HEK293 (cell line): Measurements from ENCODE around the gene ARX.

Experiments used
- CTCF ChIA-PET: fragments of 350-600 bp; formaldehyde crosslinking; extraction: SDS; loops from one replicate; lab custom pipeline; 2021; ENCODE audit warnings: antibody characterized with exemption; lab: Yijun Ruan, JAX
- POLR2A ChIA-PET: fragments of 300-600 bp; formaldehyde crosslinking; extraction: SDS; loops from one replicate; lab custom pipeline; 2020; ENCODE audit warnings: antibody characterized with exemption, inconsistent platforms; lab: Yijun Ruan, JAX
- H3K27ac ChIP-seq: fragments of 200-500 bp; sonication (Bioruptor generic); 2 replicates; pipeline ENCODE4 v1.5.1; 2014; ENCODE audit warnings: low read depth, low read length, control low read depth, inconsistent platforms; ENCODE audit errors: extremely low read depth
- H3K36me3 ChIP-seq, 2 experiments: fragments of 200-500 bp in 1 of 2; sonication (Bioruptor generic) in 1 of 2; 1 replicate in 1 of 2; 2 replicates in 1 of 2; pipeline ENCODE4 v1.5.1; 2014 to 2017; ENCODE audit warnings: inconsistent platforms in 2 of 2, low read length in 2 of 2; ENCODE audit not compliant: control insufficient read depth in 2 of 2, insufficient read depth in 1 of 2
- H3K4me1 ChIP-seq: fragments of 200-500 bp; sonication (Bioruptor generic); 2 replicates; pipeline ENCODE4 v1.5.1; 2014; ENCODE audit warnings: mild to moderate bottlenecking, low read length, inconsistent platforms; ENCODE audit not compliant: control insufficient read depth, insufficient read depth
- H3K4me3 ChIP-seq: 2 replicates; pipeline ENCODE4 v1.5.1; 2011; ENCODE audit warnings: low read depth, mild to moderate bottlenecking, control low read depth, low read length, moderate library complexity
- H3K9me3 ChIP-seq: fragments of 200-500 bp; sonication (Bioruptor generic); 2 replicates; pipeline ENCODE4 v1.5.1; 2014; ENCODE audit warnings: low read depth, low read length, inconsistent platforms; ENCODE audit not compliant: control insufficient read depth, insufficient read depth
- GFI1B ChIP-seq: fragments of 450-650 bp; formaldehyde crosslinking; IDR thresholded peaks from 2 replicates; pipeline ENCODE4 v1.5.1; 2016; ENCODE audit warnings: missing biosample characterization, missing genetic modification characterization
- HOXC10 ChIP-seq: sonication (generic); formaldehyde crosslinking; IDR thresholded peaks from 2 replicates; pipeline ENCODE4 v1.8.1; 2023; ENCODE audit warnings: mild to moderate bottlenecking, missing genetic modification reagents
- KLF16 ChIP-seq: fragments of 450-650 bp; formaldehyde crosslinking; IDR thresholded peaks from 2 replicates; pipeline ENCODE4 v1.5.1; 2017; ENCODE audit warnings: missing biosample characterization, missing genetic modification characterization
- KLF7 ChIP-seq: fragments of 450-650 bp; formaldehyde crosslinking; IDR thresholded peaks from 2 replicates; pipeline ENCODE4 v1.5.1; 2016; ENCODE audit warnings: missing biosample characterization, missing genetic modification characterization, borderline replicate concordance
- MEIS1 ChIP-seq: sonication (generic); formaldehyde crosslinking; IDR thresholded peaks from 2 replicates; pipeline ENCODE4 v1.8.1; 2022; ENCODE audit warnings: missing genetic modification reagents, mild to moderate bottlenecking, borderline replicate concordance
- SALL2 ChIP-seq: fragments of 450-650 bp; formaldehyde crosslinking; IDR thresholded peaks from 2 replicates; pipeline ENCODE4 v1.5.0; 2017; ENCODE audit warnings: missing biosample characterization, mild to moderate bottlenecking, missing genetic modification characterization, borderline replicate concordance
- SP3 ChIP-seq: fragments of 450-650 bp; formaldehyde crosslinking; IDR thresholded peaks from 2 replicates; pipeline ENCODE4 v1.5.1; 2016; ENCODE audit warnings: missing biosample characterization, missing genetic modification characterization
- SP7 ChIP-seq: fragments of 450-650 bp; formaldehyde crosslinking; IDR thresholded peaks from 2 replicates; pipeline ENCODE4 v1.5.1; 2016; ENCODE audit warnings: missing biosample characterization, missing genetic modification characterization
- TCF7L2 ChIP-seq: IDR thresholded peaks from 2 replicates; pipeline ENCODE4 v1.6.1; 2011; ENCODE audit warnings: low read depth, mild to moderate bottlenecking, inconsistent platforms, low read length, moderate library complexity, borderline replicate concordance
- TRIM28 ChIP-seq: IDR thresholded peaks from 2 replicates; pipeline ENCODE4 v1.6.1; 2011; ENCODE audit warnings: low read length, control low read depth, borderline replicate concordance
- YY2 ChIP-seq: fragments of 450-650 bp; formaldehyde crosslinking; IDR thresholded peaks from 2 replicates; pipeline ENCODE4 v1.5.1; 2016; ENCODE audit warnings: missing biosample characterization, missing genetic modification characterization
- ZFP41 ChIP-seq: fragments of 450-650 bp; formaldehyde crosslinking; IDR thresholded peaks from 2 replicates; pipeline ENCODE4 v1.5.1; 2016; ENCODE audit warnings: missing biosample characterization, missing genetic modification characterization, borderline replicate concordance
- ZNF133 ChIP-seq: fragments of 450-650 bp; formaldehyde crosslinking; IDR thresholded peaks from 2 replicates; pipeline ENCODE4 v1.5.1; 2016; ENCODE audit warnings: missing biosample characterization, missing genetic modification characterization
- ZNF140 ChIP-seq: fragments of 450-650 bp; formaldehyde crosslinking; IDR thresholded peaks from 2 replicates; pipeline ENCODE4 v1.5.1; 2016; ENCODE audit warnings: missing biosample characterization, missing genetic modification characterization
- ZNF146 ChIP-seq: fragments of 450-650 bp; formaldehyde crosslinking; IDR thresholded peaks from 2 replicates; pipeline ENCODE4 v1.5.1; 2016; ENCODE audit warnings: missing biosample characterization, missing genetic modification characterization
- ZNF155 ChIP-seq: fragments of 450-650 bp; formaldehyde crosslinking; IDR thresholded peaks from 2 replicates; pipeline ENCODE4 v1.5.1; 2016; ENCODE audit warnings: missing biosample characterization, missing genetic modification characterization
- ZNF184 ChIP-seq: fragments of 450-650 bp; IDR thresholded peaks from 2 replicates; pipeline ENCODE4 v1.5.1; 2018; ENCODE audit warnings: missing biosample characterization, mild to moderate bottlenecking, missing genetic modification characterization
- ZNF19 ChIP-seq: fragments of 450-650 bp; formaldehyde crosslinking; IDR thresholded peaks from 2 replicates; pipeline ENCODE4; 2016; ENCODE audit warnings: missing biosample characterization, missing genetic modification characterization, low read depth
- ZNF202 ChIP-seq: fragments of 450-650 bp; formaldehyde crosslinking; IDR thresholded peaks from 2 replicates; pipeline ENCODE4 v1.5.1; 2016; ENCODE audit warnings: missing biosample characterization, missing genetic modification characterization, borderline replicate concordance
- ZNF248 ChIP-seq: fragments of 450-650 bp; formaldehyde crosslinking; IDR thresholded peaks from 2 replicates; pipeline ENCODE4 v1.5.1; 2017; ENCODE audit warnings: missing biosample characterization, missing genetic modification characterization
- ZNF423 ChIP-seq: fragments of 450-650 bp; formaldehyde crosslinking; IDR thresholded peaks from 2 replicates; pipeline ENCODE4 v1.5.1; 2016; ENCODE audit warnings: missing biosample characterization, missing genetic modification characterization
- ZNF707 ChIP-seq: fragments of 450-650 bp; formaldehyde crosslinking; IDR thresholded peaks from 2 replicates; pipeline ENCODE4 v1.5.1; 2016; ENCODE audit warnings: missing biosample characterization, missing genetic modification characterization
- ZNF76 ChIP-seq: fragments of 450-650 bp; formaldehyde crosslinking; IDR thresholded peaks from 2 replicates; pipeline ENCODE4; 2016; ENCODE audit warnings: low read depth, missing biosample characterization, missing genetic modification characterization, borderline replicate concordance
- ZNF768 ChIP-seq: fragments of 450-650 bp; formaldehyde crosslinking; IDR thresholded peaks from 2 replicates; pipeline ENCODE4 v1.5.1; 2018; ENCODE audit warnings: missing biosample characterization, mild to moderate bottlenecking, missing genetic modification characterization
- TF ChIP-seq, protein P1 (sequence below): fragments of 450-650 bp; formaldehyde crosslinking; IDR thresholded peaks from 2 replicates; pipeline ENCODE4 v1.5.1; 2016; ENCODE audit warnings: missing biosample characterization, missing genetic modification characterization
- TF ChIP-seq, protein P2 (sequence below): fragments of 450-650 bp; formaldehyde crosslinking; IDR thresholded peaks from 2 replicates; pipeline ENCODE4 v1.5.1; 2016; ENCODE audit warnings: missing biosample characterization, missing genetic modification characterization
- TF ChIP-seq, protein P3 (sequence below): fragments of 450-650 bp; formaldehyde crosslinking; IDR thresholded peaks from 2 replicates; pipeline ENCODE4 v1.5.1; 2017; ENCODE audit warnings: missing biosample characterization, missing genetic modification characterization
- TF ChIP-seq, protein P4 (sequence below): fragments of 450-650 bp; formaldehyde crosslinking; IDR thresholded peaks from 2 replicates; pipeline ENCODE4 v1.5.1; 2016; ENCODE audit warnings: missing biosample characterization, missing genetic modification characterization
- TF ChIP-seq, protein P5 (sequence below): fragments of 450-650 bp; formaldehyde crosslinking; IDR thresholded peaks from 2 replicates; pipeline ENCODE4 v1.5.1; 2016; ENCODE audit warnings: missing biosample characterization, missing genetic modification characterization

ARX gene

DNA sequence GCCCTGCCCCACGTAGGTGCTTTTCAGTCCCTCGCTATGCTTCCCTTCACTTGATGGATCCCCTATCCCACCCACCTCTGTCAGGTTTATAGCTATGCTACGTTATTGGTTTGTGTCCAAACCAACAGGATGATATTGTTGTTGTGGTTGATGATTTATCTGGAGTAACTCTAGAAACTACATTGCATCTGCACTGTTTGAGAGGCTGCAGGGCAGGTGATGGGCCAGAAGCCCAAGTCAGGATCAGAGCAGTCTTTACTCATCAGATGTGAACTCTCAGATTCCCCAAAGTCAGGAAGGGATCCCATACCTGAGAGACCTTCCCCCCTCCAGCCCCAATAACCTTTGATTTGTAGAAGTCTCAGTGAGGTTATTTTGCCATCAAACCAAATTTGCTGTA lies 34.7 kb downstream of the ARX start:
- no peak overlapping the region for H3K4me3 ChIP-seq
- no peaks in the 10 kb centered on the region for H3K36me3 ChIP-seq
- no peak overlapping the region for H3K27ac ChIP-seq
- H3K4me1 ChIP-seq = no peaks in the 10 kb centered on the region
- POLR2A ChIA-PET = no interaction called here
- H3K9me3 ChIP-seq = no peaks in the 10 kb centered on the region
- TF ChIP-seq KLF7 (tag by site-specific recombination) (no peak), ZNF768 (tag by site-specific recombination) (no peak), GFI1B (tag by site-specific recombination) (no peak), ZNF202 (tag by site-specific recombination) (no peak), SALL2 (tag by site-specific recombination) (no peak), TRIM28 (no peak), ZNF19 (tag by site-specific recombination) (no peak), ZNF248 (no peak), ZNF155 (tag by site-specific recombination) (no peak), SP3 (no peak), ZNF423 (tag by site-specific recombination) (no peak), ZNF707 (no peak)
- TF ChIP-seq, protein P1, sequence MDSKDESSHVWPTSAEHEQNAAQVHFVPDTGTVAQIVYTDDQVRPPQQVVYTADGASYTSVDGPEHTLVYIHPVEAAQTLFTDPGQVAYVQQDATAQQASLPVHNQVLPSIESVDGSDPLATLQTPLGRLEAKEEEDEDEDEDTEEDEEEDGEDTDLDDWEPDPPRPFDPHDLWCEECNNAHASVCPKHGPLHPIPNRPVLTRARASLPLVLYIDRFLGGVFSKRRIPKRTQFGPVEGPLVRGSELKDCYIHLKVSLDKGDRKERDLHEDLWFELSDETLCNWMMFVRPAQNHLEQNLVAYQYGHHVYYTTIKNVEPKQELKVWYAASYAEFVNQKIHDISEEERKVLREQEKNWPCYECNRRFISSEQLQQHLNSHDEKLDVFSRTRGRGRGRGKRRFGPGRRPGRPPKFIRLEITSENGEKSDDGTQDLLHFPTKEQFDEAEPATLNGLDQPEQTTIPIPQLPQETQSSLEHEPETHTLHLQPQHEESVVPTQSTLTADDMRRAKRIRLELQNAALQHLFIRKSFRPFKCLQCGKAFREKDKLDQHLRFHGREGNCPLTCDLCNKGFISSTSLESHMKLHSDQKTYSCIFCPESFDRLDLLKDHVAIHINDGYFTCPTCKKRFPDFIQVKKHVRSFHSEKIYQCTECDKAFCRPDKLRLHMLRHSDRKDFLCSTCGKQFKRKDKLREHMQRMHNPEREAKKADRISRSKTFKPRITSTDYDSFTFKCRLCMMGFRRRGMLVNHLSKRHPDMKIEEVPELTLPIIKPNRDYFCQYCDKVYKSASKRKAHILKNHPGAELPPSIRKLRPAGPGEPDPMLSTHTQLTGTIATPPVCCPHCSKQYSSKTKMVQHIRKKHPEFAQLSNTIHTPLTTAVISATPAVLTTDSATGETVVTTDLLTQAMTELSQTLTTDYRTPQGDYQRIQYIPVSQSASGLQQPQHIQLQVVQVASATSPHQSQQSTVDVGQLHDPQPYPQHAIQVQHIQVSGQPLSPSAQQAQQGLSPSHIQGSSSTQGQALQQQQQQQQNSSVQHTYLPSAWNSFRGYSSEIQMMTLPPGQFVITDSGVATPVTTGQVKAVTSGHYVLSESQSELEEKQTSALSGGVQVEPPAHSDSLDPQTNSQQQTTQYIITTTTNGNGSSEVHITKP (tag by site-specific recombination) = no peak
- TF ChIP-seq, protein P2, sequence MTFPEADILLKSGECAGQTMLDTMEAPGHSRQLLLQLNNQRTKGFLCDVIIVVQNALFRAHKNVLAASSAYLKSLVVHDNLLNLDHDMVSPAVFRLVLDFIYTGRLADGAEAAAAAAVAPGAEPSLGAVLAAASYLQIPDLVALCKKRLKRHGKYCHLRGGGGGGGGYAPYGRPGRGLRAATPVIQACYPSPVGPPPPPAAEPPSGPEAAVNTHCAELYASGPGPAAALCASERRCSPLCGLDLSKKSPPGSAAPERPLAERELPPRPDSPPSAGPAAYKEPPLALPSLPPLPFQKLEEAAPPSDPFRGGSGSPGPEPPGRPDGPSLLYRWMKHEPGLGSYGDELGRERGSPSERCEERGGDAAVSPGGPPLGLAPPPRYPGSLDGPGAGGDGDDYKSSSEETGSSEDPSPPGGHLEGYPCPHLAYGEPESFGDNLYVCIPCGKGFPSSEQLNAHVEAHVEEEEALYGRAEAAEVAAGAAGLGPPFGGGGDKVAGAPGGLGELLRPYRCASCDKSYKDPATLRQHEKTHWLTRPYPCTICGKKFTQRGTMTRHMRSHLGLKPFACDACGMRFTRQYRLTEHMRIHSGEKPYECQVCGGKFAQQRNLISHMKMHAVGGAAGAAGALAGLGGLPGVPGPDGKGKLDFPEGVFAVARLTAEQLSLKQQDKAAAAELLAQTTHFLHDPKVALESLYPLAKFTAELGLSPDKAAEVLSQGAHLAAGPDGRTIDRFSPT (tag by site-specific recombination) = no peak
- TF ChIP-seq, protein P3, sequence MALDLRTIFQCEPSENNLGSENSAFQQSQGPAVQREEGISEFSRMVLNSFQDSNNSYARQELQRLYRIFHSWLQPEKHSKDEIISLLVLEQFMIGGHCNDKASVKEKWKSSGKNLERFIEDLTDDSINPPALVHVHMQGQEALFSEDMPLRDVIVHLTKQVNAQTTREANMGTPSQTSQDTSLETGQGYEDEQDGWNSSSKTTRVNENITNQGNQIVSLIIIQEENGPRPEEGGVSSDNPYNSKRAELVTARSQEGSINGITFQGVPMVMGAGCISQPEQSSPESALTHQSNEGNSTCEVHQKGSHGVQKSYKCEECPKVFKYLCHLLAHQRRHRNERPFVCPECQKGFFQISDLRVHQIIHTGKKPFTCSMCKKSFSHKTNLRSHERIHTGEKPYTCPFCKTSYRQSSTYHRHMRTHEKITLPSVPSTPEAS (tag by site-specific recombination) = no peak
- TF ChIP-seq, protein P4, sequence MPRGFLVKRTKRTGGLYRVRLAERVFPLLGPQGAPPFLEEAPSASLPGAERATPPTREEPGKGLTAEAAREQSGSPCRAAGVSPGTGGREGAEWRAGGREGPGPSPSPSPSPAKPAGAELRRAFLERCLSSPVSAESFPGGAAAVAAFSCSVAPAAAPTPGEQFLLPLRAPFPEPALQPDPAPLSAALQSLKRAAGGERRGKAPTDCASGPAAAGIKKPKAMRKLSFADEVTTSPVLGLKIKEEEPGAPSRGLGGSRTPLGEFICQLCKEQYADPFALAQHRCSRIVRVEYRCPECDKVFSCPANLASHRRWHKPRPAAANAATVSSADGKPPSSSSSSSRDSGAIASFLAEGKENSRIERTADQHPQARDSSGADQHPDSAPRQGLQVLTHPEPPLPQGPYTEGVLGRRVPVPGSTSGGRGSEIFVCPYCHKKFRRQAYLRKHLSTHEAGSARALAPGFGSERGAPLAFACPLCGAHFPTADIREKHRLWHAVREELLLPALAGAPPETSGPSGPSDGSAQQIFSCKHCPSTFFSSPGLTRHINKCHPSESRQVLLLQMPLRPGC (tag by site-specific recombination) = no peak
- CTCF ChIA-PET = no interaction called here

DNA sequence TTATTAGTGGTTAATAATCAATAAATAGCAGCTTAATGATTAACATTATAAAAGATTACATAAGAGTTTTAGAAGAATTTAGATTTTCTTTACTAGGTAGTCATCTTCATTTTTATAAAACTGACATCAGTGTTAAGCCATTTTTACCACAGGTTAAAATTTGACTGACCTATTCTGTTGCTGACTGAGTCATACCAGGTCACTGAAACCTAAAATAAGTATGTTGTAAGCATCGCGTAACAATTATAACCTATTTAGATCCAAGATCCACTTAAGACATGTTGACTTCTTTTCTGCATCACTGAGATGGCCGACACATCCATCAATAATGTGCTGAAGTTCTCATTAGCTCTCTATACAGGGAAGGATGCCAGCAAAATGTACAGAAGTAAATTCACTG lies 36.7 kb downstream of the ARX start:
- H3K27ac ChIP-seq = no peak overlapping the region
- TF ChIP-seq ZNF184 (tag by site-specific recombination) (no peak), KLF16 (tag by site-specific recombination) (no peak), YY2 (tag by site-specific recombination) (no peak), ZNF202 (tag by site-specific recombination) (no peak), ZNF140 (no peak), MEIS1 (CRISPR knock-in tag) (no peak), ZNF146 (tag by site-specific recombination) (no peak), ZNF133 (no peak), TCF7L2 (no peak), SP7 (tag by site-specific recombination) (no peak), HOXC10 (CRISPR knock-in tag) (no peak), ZFP41 (no peak), ZNF76 (tag by site-specific recombination) (no peak)
- TF ChIP-seq, protein P5, sequence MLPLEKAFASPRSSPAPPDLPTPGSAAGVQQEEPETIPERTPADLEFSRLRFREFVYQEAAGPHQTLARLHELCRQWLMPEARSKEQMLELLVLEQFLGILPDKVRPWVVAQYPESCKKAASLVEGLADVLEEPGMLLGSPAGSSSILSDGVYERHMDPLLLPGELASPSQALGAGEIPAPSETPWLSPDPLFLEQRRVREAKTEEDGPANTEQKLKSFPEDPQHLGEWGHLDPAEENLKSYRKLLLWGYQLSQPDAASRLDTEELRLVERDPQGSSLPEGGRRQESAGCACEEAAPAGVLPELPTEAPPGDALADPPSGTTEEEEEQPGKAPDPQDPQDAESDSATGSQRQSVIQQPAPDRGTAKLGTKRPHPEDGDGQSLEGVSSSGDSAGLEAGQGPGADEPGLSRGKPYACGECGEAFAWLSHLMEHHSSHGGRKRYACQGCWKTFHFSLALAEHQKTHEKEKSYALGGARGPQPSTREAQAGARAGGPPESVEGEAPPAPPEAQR (tag by site-specific recombination) = no peak
- no peaks in the 10 kb centered on the region for H3K4me1 ChIP-seq
- POLR2A ChIA-PET = no interaction called here
- H3K4me3 ChIP-seq = no peak overlapping the region
- CTCF ChIA-PET = no interaction called here
- no peaks in the 10 kb centered on the region for H3K36me3 ChIP-seq
- H3K9me3 ChIP-seq = no peaks in the 10 kb centered on the region
